MCF 10A (cell line): ENCODE data around the gene NTN1. TPM values are rescaled to one million over a fixed set of nuclear protein-coding genes. Genes with fewer than 3 reads are reported as not detected.

Experiments used
- BruUV-seq: library from RNA; stranded (reverse); fragments of 400-500 nt; replicated peaks from 2 replicates; lab custom pipeline; 2021; lab: Mats Ljungman, UMichigan
- CTCF ChIA-PET: fragments of 300-600 bp; sonication (Branson Sonifier 250); formaldehyde crosslinking; extraction: SDS; loops from one replicate; lab custom pipeline; 2021; ENCODE audit warnings: antibody characterized with exemption, inconsistent platforms; lab: Yijun Ruan, JAX
- POLR2A ChIA-PET: fragments of 300-600, 350-650 bp; sonication (Branson Sonifier 250); formaldehyde crosslinking; extraction: SDS; loops from one replicate; lab custom pipeline; 2020; ENCODE audit warnings: antibody characterized with exemption, inconsistent platforms; lab: Yijun Ruan, JAX
- DNase-seq: peaks from one replicate; pipeline ENCODE4 v3.0.0-alpha.2; 2018; ENCODE audit not compliant: unreplicated experiment
- H3K27ac Mint-ChIP-seq: one replicate; pipeline ENCODE4 v1.8.0; 2022; ENCODE audit warnings: mild to moderate bottlenecking, low read depth, mixed read lengths; ENCODE audit not compliant: unreplicated experiment
- H3K27me3 Mint-ChIP-seq: one replicate; pipeline ENCODE4 v1.8.0; 2022; ENCODE audit warnings: mixed read lengths; ENCODE audit not compliant: insufficient read depth, unreplicated experiment
- H3K36me3 Mint-ChIP-seq: one replicate; pipeline ENCODE4 v1.8.0; 2022; ENCODE audit warnings: mild to moderate bottlenecking, moderate library complexity, mixed read lengths; ENCODE audit not compliant: insufficient read depth, unreplicated experiment
- H3K4me1 Mint-ChIP-seq: one replicate; pipeline ENCODE4 v1.8.0; 2022; ENCODE audit warnings: mixed read lengths; ENCODE audit not compliant: insufficient read depth, unreplicated experiment
- H3K4me3 Mint-ChIP-seq: one replicate; pipeline ENCODE4 v1.8.0; 2022; ENCODE audit warnings: mild to moderate bottlenecking, moderate library complexity, mixed read lengths; ENCODE audit not compliant: unreplicated experiment
- H3K9me3 Mint-ChIP-seq: one replicate; pipeline ENCODE4 v1.8.0; 2022; ENCODE audit warnings: mixed read lengths; ENCODE audit not compliant: unreplicated experiment
- CTCF ChIP-seq: fragments of 200-600 bp; IDR thresholded peaks from one replicate; pipeline ENCODE4 v1.8.0; 2022; ENCODE audit warnings: antibody characterized with exemption, mild to moderate bottlenecking; ENCODE audit not compliant: unreplicated experiment
- intact Hi-C: fragments of 100-400 bp; cut with micrococcal nuclease; formaldehyde crosslinking; loops from 2 replicates; pipeline ENCODE4 v1.14.1; 2022
- total RNA-seq: library from RNA; stranded (reverse); gene quantifications from 2 replicates; pipeline ENCODE4 v1.2.3, GENCODE V29; 2022

Gene NTN1
- total RNA-seq, 1 experiment from 2014 or later: 0.23 TPM

- ChIA-PET CTCF (no interaction called here), POLR2A (interaction anchor here (0.6 kb wide), 1 partner anchor 1329 kb away, joined by 3 read pairs; no protein-coding TSS in a partner anchor)
- intact Hi-C loops: no loop called here
- peaks cover 15% of the 10 kb centered on the region for H3K9me3 Mint-ChIP-seq
- H3K36me3 Mint-ChIP-seq: no peaks in the 10 kb centered on the region
- no peaks in the 10 kb centered on the region for H3K27me3 Mint-ChIP-seq
- no peak for DNase-seq
- BruUV-seq: no TSS peak
- H3K27ac Mint-ChIP-seq: no peak overlapping the region
- H3K4me1 Mint-ChIP-seq: no peaks in the 10 kb centered on the region
- TF ChIP-seq CTCF: no peak
- H3K4me3 Mint-ChIP-seq: no peak overlapping the region
Observed at GRCh38 chr17:9054126-9054975, 33.0 kb downstream of the NTN1 start.

GRCh38 chr17:9055281-9055680 lies 34.0 kb downstream of the NTN1 start:
- H3K4me3 Mint-ChIP-seq: no peak overlapping the region
- no peak for DNase-seq
- POLR2A ChIA-PET: no interaction called here
- no peaks in the 10 kb centered on the region for H3K27me3 Mint-ChIP-seq
- CTCF ChIA-PET: no interaction called here
- no peak overlapping the region for H3K27ac Mint-ChIP-seq
- TF ChIP-seq CTCF: no peak
- intact Hi-C loops: no loop called here
- H3K9me3 Mint-ChIP-seq: peaks cover 15% of the 10 kb centered on the region
- H3K4me1 Mint-ChIP-seq: no peaks in the 10 kb centered on the region
- no peaks in the 10 kb centered on the region for H3K36me3 Mint-ChIP-seq
- BruUV-seq: no TSS peak

GRCh38 chr17:9056566-9056965 lies 35.3 kb downstream of the NTN1 start:
- BruUV-seq: no TSS peak

More at GRCh38 chr17:9056566-9056965, 35.3 kb downstream of the NTN1 start:
- Mint-ChIP-seq H3K27ac (no peak overlapping the region), H3K4me3 (no peak overlapping the region), H3K9me3 (peaks cover 15% of the 10 kb centered on the region), H3K27me3 (no peaks in the 10 kb centered on the region), H3K4me1 (peaks cover 6% of the 10 kb centered on the region), H3K36me3 (no peaks in the 10 kb centered on the region)
- ChIA-PET CTCF (no interaction called here), POLR2A (no interaction called here)
- intact Hi-C loops: no loop called here
- TF ChIP-seq CTCF: no peak
- DNase-seq: no peak
